Keratinocyte (primary cell): ENCODE results near the gene SELENOW.

Experiments used
- CTCF ChIP-seq, 3 experiments: IDR thresholded peaks in 1 of 3; conservative IDR thresholded peaks in 1 of 3; optimal IDR thresholded peaks in 1 of 3; 2 replicates in 2 of 3; 3 replicates in 1 of 3; pipeline versions ENCODE3 to v1.5.1; 2011; ENCODE audit warnings: low read length in 3 of 3, mild to moderate bottlenecking in 3 of 3, moderate library complexity in 2 of 3, control low read depth in 1 of 3, inconsistent platforms in 1 of 3; ENCODE audit not compliant: insufficient read depth in 2 of 3; ENCODE audit errors: extremely low read depth in 1 of 3
- EZH2 ChIP-seq: IDR thresholded peaks from one replicate; pipeline ENCODE4 v1.6.1; 2012; ENCODE audit warnings: inconsistent platforms, mild to moderate bottlenecking, low read length, moderate library complexity

- no peak for TF ChIP-seq CTCF (optimal IDR thresholded peaks at IDR 0.05 in 1 of 3, IDR thresholded peaks at IDR 0.05 in 1 of 3, conservative IDR thresholded peaks at IDR 0.05 in 1 of 3; ENCODE audit: extremely low read depth in 1 of 3, insufficient read depth in 2 of 3, low read length in 3 of 3)
- no peak for TF ChIP-seq EZH2
These were observed 14.1 kb downstream of the SELENOW start for GRCh38 chr19:47792616-47793015.
